ENCODE measurements around the gene MARCKS. TPM values are rescaled to one million over a fixed set of nuclear protein-coding genes. Genes with fewer than 3 reads are reported as not detected.
A peak's percentile ranks its signal among the peaks of the same experiment; 100 is the strongest.

The MARCKS gene
- total RNA-seq, 6 experiments from 2014 or later, result 162 to 199 (median 166) TPM

DNA sequence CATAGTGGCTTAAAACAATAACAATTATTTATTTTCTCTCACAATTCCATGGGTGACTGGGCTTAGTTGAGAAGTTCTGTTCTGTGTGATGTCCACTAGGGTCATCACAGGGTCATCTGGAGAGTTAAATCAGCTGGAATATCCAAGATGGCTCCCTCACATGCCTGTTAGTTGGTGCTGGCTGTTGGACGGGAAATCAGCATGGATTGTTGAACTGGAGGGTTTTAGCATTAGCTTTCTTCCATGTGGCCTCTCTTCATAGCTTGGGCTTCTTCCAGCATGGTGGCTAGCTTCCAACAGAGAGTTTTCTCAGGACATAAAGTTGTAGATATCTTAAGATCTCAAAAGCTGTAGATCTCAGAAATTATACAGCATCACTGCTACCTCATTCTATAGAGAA lies 19.6 kb downstream of the MARCKS start:
- Mint-ChIP-seq H3K36me3 (ENCODE audit: low read depth) (no peaks in the 10 kb centered on the region), H3K4me3 (no peak overlapping the region), H3K27ac (peak overlapping the region; percentile 40; the same call in 1 of the 2 replicates), H3K4me1 (ENCODE audit: low read depth) (peaks cover 46% of the 10 kb centered on the region), H3K27me3 (ENCODE audit: insufficient read depth) (no peaks in the 10 kb centered on the region), H3K9me3 (no peaks in the 10 kb centered on the region)
- no peak for DNase-seq
- TF ChIP-seq, protein P1, sequence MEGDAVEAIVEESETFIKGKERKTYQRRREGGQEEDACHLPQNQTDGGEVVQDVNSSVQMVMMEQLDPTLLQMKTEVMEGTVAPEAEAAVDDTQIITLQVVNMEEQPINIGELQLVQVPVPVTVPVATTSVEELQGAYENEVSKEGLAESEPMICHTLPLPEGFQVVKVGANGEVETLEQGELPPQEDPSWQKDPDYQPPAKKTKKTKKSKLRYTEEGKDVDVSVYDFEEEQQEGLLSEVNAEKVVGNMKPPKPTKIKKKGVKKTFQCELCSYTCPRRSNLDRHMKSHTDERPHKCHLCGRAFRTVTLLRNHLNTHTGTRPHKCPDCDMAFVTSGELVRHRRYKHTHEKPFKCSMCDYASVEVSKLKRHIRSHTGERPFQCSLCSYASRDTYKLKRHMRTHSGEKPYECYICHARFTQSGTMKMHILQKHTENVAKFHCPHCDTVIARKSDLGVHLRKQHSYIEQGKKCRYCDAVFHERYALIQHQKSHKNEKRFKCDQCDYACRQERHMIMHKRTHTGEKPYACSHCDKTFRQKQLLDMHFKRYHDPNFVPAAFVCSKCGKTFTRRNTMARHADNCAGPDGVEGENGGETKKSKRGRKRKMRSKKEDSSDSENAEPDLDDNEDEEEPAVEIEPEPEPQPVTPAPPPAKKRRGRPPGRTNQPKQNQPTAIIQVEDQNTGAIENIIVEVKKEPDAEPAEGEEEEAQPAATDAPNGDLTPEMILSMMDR (IDR thresholded peaks at IDR 0.05), result no peak

DNA sequence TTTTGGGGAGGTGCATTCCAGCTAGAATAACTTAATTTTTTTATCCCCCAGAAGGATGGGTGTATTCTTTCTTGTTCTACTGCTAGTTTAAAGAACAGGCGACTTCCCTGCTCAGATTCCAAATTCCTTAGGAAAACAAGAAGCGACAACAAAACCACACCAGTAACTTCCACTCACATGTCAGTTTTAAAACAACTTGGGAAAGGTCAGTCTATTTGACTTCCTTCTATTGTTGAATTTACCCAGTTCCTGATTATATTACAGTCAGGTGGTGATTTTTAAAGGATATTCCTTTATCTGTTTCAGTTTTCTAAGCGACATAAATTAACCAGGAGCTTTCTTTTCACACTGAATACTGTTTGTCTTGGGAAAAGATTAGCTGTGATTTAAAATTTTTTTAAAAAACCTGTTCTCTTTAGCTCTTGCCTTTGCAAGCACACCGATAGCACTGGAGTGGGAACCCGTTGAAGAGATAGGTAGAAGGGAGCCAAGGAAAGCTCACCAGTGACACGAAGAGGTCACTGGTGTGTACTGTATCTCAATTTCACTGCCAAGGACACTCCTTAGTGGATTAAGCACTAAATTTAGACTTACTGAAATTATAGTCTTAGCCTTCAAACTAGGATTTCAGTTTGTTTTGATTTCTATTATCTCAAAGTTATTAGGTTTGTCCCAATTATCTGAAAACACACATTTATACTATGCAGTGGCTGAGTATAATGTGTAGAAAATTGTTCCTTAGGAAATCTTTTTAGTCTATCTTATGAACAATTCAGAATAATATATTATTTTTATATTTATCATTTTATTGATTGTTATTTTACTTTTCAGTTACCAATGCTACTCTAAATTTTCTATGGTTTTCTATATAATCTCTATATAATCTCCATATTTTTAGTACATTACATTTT lies 22.3 kb downstream of the MARCKS start:
- H3K4me1 Mint-ChIP-seq (ENCODE audit: low read depth), result peaks cover 42% of the 10 kb centered on the region
- no peak overlapping the region for H3K27ac Mint-ChIP-seq
- peak overlapping the region; percentile 22; the same call in 1 of the 2 replicates for H3K4me3 Mint-ChIP-seq
- no peaks in the 10 kb centered on the region for H3K36me3 Mint-ChIP-seq (ENCODE audit: low read depth)
- DNase-seq, result peak; percentile 64
- TF ChIP-seq, protein P1 (IDR thresholded peaks at IDR 0.05), result peak; percentile 79
- H3K9me3 Mint-ChIP-seq, result no peaks in the 10 kb centered on the region
- no peaks in the 10 kb centered on the region for H3K27me3 Mint-ChIP-seq (ENCODE audit: insufficient read depth)

DNA sequence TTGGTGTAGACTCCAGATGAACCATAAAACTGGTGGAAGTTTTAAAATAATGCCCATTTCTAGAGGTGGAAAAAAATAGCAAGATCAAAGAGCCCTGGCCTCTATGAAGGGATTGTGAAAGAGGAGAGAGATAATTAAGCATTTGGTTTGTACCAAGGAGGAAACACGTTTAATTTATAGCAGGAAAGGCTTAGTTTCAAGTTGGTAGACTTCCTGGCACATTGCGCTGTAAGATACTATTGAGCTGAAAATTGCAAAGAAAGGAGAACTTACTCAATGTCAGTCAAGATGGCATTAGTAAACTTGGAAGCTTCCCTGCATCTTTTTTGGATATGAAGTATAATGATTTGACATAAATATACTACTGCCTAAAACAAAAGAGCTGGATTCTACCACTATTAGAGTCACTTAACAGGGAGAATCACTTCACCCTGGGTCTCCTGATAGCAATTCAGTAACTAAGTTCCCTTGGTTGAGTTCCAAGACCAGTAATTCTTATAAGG lies 24.4 kb downstream of the MARCKS start:
- no peaks in the 10 kb centered on the region for H3K36me3 Mint-ChIP-seq (ENCODE audit: low read depth)
- TF ChIP-seq, protein P1 (IDR thresholded peaks at IDR 0.05), result no peak
- H3K27me3 Mint-ChIP-seq (ENCODE audit: insufficient read depth), result no peaks in the 10 kb centered on the region
- peaks cover 21% of the 10 kb centered on the region for H3K4me1 Mint-ChIP-seq (ENCODE audit: low read depth)
- no peaks in the 10 kb centered on the region for H3K9me3 Mint-ChIP-seq
- H3K27ac Mint-ChIP-seq, result no peak overlapping the region
- DNase-seq, result no peak
- H3K4me3 Mint-ChIP-seq, result no peak overlapping the region

GRCh38 chr6:113882336-113883022 lies 25.3 kb downstream of the MARCKS start:
- Mint-ChIP-seq H3K4me3 (no peak overlapping the region), H3K36me3 (ENCODE audit: low read depth) (no peaks in the 10 kb centered on the region), H3K27me3 (ENCODE audit: insufficient read depth) (no peaks in the 10 kb centered on the region), H3K27ac (no peak overlapping the region), H3K9me3 (no peaks in the 10 kb centered on the region), H3K4me1 (ENCODE audit: low read depth) (peaks cover 17% of the 10 kb centered on the region)
- TF ChIP-seq, protein P1 (IDR thresholded peaks at IDR 0.05), result no peak
- no peak for DNase-seq

GRCh38 chr6:113884011-113884410 lies 26.9 kb downstream of the MARCKS start:
- H3K9me3 Mint-ChIP-seq, result no peaks in the 10 kb centered on the region
- no peak overlapping the region for H3K27ac Mint-ChIP-seq
- no peaks in the 10 kb centered on the region for H3K27me3 Mint-ChIP-seq (ENCODE audit: insufficient read depth)
- TF ChIP-seq, protein P1 (IDR thresholded peaks at IDR 0.05), result no peak
- H3K4me3 Mint-ChIP-seq, result no peak overlapping the region
- no peaks in the 10 kb centered on the region for H3K36me3 Mint-ChIP-seq (ENCODE audit: low read depth)
- H3K4me1 Mint-ChIP-seq (ENCODE audit: low read depth), result peaks cover 6% of the 10 kb centered on the region
- DNase-seq, result no peak

Data from HFFc6 (cell line).